Neuronal stem cell (in vitro differentiated cells): Measurements from ENCODE around the gene DLG5.

Experiments
- DNase-seq: peaks from one replicate; pipeline ENCODE4 v3.0.0-alpha.2; 2013; ENCODE audit warnings: low spot score
- H2AFZ ChIP-seq: one replicate; pipeline ENCODE4 v1.6.1; 2013; ENCODE audit warnings: mild to moderate bottlenecking, low read length, inconsistent platforms
- H2AK5ac ChIP-seq: 2 replicates; pipeline ENCODE4 v1.6.1; 2013; ENCODE audit warnings: low read depth, mild to moderate bottlenecking, inconsistent platforms, low read length, moderate library complexity, mixed read lengths
- H2BK120ac ChIP-seq: 2 replicates; pipeline ENCODE4 v1.6.1; 2013; ENCODE audit warnings: low read depth, mild to moderate bottlenecking, inconsistent platforms, low read length, moderate library complexity, mixed read lengths
- H2BK12ac ChIP-seq: one replicate; pipeline ENCODE4 v1.6.1; 2013; ENCODE audit warnings: low read length, inconsistent platforms
- H2BK15ac ChIP-seq: 2 replicates; pipeline ENCODE4 v1.6.1; 2013; ENCODE audit warnings: mild to moderate bottlenecking, low read length, inconsistent platforms, mixed read lengths
- H2BK5ac ChIP-seq: one replicate; pipeline ENCODE4 v1.6.1; 2013; ENCODE audit warnings: inconsistent platforms, mild to moderate bottlenecking, low read length, moderate library complexity
- H3K14ac ChIP-seq: one replicate; pipeline ENCODE4 v1.6.1; 2013; ENCODE audit warnings: low read length, inconsistent platforms
- H3K18ac ChIP-seq: 2 replicates; pipeline ENCODE4 v1.6.1; 2013; ENCODE audit warnings: low read length, inconsistent platforms
- H3K23ac ChIP-seq: 2 replicates; pipeline ENCODE4 v1.6.1; 2013; ENCODE audit warnings: low read depth, mild to moderate bottlenecking, mixed read lengths, low read length, inconsistent platforms; ENCODE audit not compliant: poor library complexity
- H3K27ac ChIP-seq: replicated peaks from 3 replicates; pipeline ENCODE4 v1.5.1; 2013; ENCODE audit warnings: low read length, inconsistent platforms
- H3K27me3 ChIP-seq, 3 experiments: 2 replicates each; pipeline ENCODE4 v1.6.1; 2013; ENCODE audit warnings: low read length in 3 of 3, mild to moderate bottlenecking in 2 of 3, inconsistent platforms in 1 of 3, low read depth in 1 of 3, mixed read lengths in 1 of 3, moderate library complexity in 1 of 3; ENCODE audit not compliant: control insufficient read depth in 3 of 3, insufficient read depth in 3 of 3
- H3K36me3 ChIP-seq, 2 donors: replicated peaks in 1 of 2; 2 replicates each; pipeline ENCODE4 v1.6.1; 2013; ENCODE audit warnings: low read length in 2 of 2; ENCODE audit not compliant: control insufficient read depth in 2 of 2, insufficient read depth in 2 of 2
- H3K4ac ChIP-seq: 2 replicates; pipeline ENCODE4 v1.6.1; 2013; ENCODE audit warnings: inconsistent platforms, mild to moderate bottlenecking, low read length, moderate library complexity
- H3K4me1 ChIP-seq, 2 donors: 1 replicate in 1 of 2; 2 replicates in 1 of 2; pipeline ENCODE4 v1.6.1; 2013; ENCODE audit warnings: low read length in 2 of 2, low read depth in 1 of 2; ENCODE audit not compliant: control insufficient read depth in 2 of 2, insufficient read depth in 1 of 2
- H3K4me2 ChIP-seq: one replicate; pipeline ENCODE4 v1.6.1; 2013; ENCODE audit warnings: mild to moderate bottlenecking, low read length, inconsistent platforms; ENCODE audit not compliant: insufficient read depth, poor library complexity, severe bottlenecking
- H3K4me3 ChIP-seq, 2 donors: 2 replicates each; pipeline ENCODE4 v1.5.1; 2013; ENCODE audit warnings: low read length in 2 of 2, mild to moderate bottlenecking in 2 of 2, inconsistent platforms in 1 of 2, moderate library complexity in 1 of 2
- H3K79me1 ChIP-seq: one replicate; pipeline ENCODE4 v1.6.1; 2013; ENCODE audit warnings: low read depth, mild to moderate bottlenecking, inconsistent platforms, low read length, moderate library complexity
- H3K9ac ChIP-seq: one replicate; pipeline ENCODE4 v1.6.1; 2013; ENCODE audit warnings: mild to moderate bottlenecking, low read depth, low read length, inconsistent platforms; ENCODE audit not compliant: poor library complexity
- H3K9me3 ChIP-seq, 2 donors: replicated peaks in 1 of 2; 2 replicates each; pipeline versions ENCODE3 to v1.6.1; 2013; ENCODE audit warnings: low read length in 2 of 2, mild to moderate bottlenecking in 2 of 2, inconsistent platforms in 1 of 2, low read depth in 1 of 2, mixed read lengths in 1 of 2, moderate library complexity in 1 of 2; ENCODE audit not compliant: control insufficient read depth in 2 of 2, insufficient read depth in 1 of 2
- H4K8ac ChIP-seq: one replicate; pipeline ENCODE4 v1.6.1; 2013; ENCODE audit warnings: low read depth, mild to moderate bottlenecking, inconsistent platforms, low read length, moderate library complexity
- H4K91ac ChIP-seq: one replicate; pipeline ENCODE4 v1.6.1; 2013; ENCODE audit warnings: low read length, low read depth, mild to moderate bottlenecking, inconsistent platforms; ENCODE audit not compliant: poor library complexity
- WGBS, 2 donors: extraction: QIAGEN DNeasy Blood & Tissue Kit; methylation state at CpG; one replicate each; pipeline ENCODE4 v1.1.7; 2013; ENCODE audit warnings: missing lambda C conversion rate in 2 of 2, mixed read lengths in 1 of 2; ENCODE audit not compliant: insufficient read length in 2 of 2, insufficient replicate concordance in 1 of 2; ENCODE audit errors: extremely low coverage in 2 of 2; 5-methylcytosine and 5-hydroxymethylcytosine counted together

DLG5 gene

GRCh38 chr10:77887631-77888355 lies 38.8 kb downstream of the DLG5 start:
- Histone ChIP-seq H4K8ac (no peak overlapping the region), H2BK5ac (no peak overlapping the region), H3K9me3 (no peaks in the 10 kb centered on the region), H3K4ac (no peak overlapping the region), H4K91ac (no peak overlapping the region), H3K27me3 (no peaks in the 10 kb centered on the region), H2BK120ac (no peak overlapping the region), H3K4me1 (peaks cover 42 to 58% of the 10 kb centered on the region in 2 donors), H2AK5ac (no peak overlapping the region), H3K18ac (peak overlapping the region; percentile 36), H3K4me3 (peak overlapping the region in 1 of 2 donors; percentile 34), H2BK15ac (no peak overlapping the region), H2BK12ac (no peak overlapping the region), H3K23ac (no peak overlapping the region), H2AFZ (peak overlapping the region; percentile 60), H3K14ac (no peak overlapping the region), H3K9ac (no peak overlapping the region), H3K4me2 (no peak overlapping the region), H3K27ac (peak overlapping the region; percentile 3), H3K36me3 (no peaks in the 10 kb centered on the region), H3K79me1 (peaks cover 3% of the 10 kb centered on the region)
- no CpG with 5 or more reads among the region's 11 CpGs for WGBS, 2 donors
- no peak for DNase-seq

GRCh38 chr10:77886795-77887355 lies 39.7 kb downstream of the DLG5 start:
- Histone ChIP-seq H3K4me1 (peaks cover 38 to 51% of the 10 kb centered on the region in 2 donors), H4K91ac (no peak overlapping the region), H3K9ac (no peak overlapping the region), H3K4me3 (no peak overlapping the region), H3K27me3 (no peaks in the 10 kb centered on the region), H3K9me3 (no peaks in the 10 kb centered on the region), H2BK12ac (no peak overlapping the region), H3K23ac (no peak overlapping the region), H2AFZ (no peak overlapping the region), H4K8ac (no peak overlapping the region), H2BK120ac (no peak overlapping the region), H3K4me2 (no peak overlapping the region), H3K14ac (no peak overlapping the region), H2BK15ac (no peak overlapping the region), H3K4ac (no peak overlapping the region), H2BK5ac (no peak overlapping the region), H3K79me1 (no peaks in the 10 kb centered on the region), H3K36me3 (no peaks in the 10 kb centered on the region), H2AK5ac (no peak overlapping the region), H3K18ac (no peak overlapping the region), H3K27ac (no peak overlapping the region)
- no CpG with 5 or more reads among the region's 4 CpGs for WGBS, 2 donors
- no peak for DNase-seq

GRCh38 chr10:77884181-77884580 lies 42.4 kb downstream of the DLG5 start:
- no peak overlapping the region for H3K14ac ChIP-seq
- H2BK12ac ChIP-seq: no peak overlapping the region
- H2AFZ ChIP-seq: no peak overlapping the region
- no peak overlapping the region for H3K23ac ChIP-seq
- H3K27me3 ChIP-seq: no peaks in the 10 kb centered on the region
- H4K8ac ChIP-seq: no peak overlapping the region
- H3K4me1 ChIP-seq: peaks cover 19 to 30% of the 10 kb centered on the region in 2 donors
- WGBS, 2 donors: no CpG with 5 or more reads among the region's 7 CpGs
- H4K91ac ChIP-seq: no peak overlapping the region
- H3K4me3 ChIP-seq: no peak overlapping the region
- H3K79me1 ChIP-seq: peaks cover 9% of the 10 kb centered on the region
- no peak overlapping the region for H2BK5ac ChIP-seq
- H3K4ac ChIP-seq: no peak overlapping the region
- no peak overlapping the region for H3K18ac ChIP-seq
- H2BK15ac ChIP-seq: no peak overlapping the region
- H3K4me2 ChIP-seq: no peak overlapping the region
- no peak overlapping the region for H3K9ac ChIP-seq
- no peak overlapping the region for H2AK5ac ChIP-seq
- peak overlapping the region; percentile 7 for H3K27ac ChIP-seq
- H2BK120ac ChIP-seq: no peak overlapping the region
- DNase-seq: no peak
- H3K9me3 ChIP-seq: no peaks in the 10 kb centered on the region
- peaks cover 0 to 1% of the 10 kb centered on the region in 2 donors for H3K36me3 ChIP-seq

GRCh38 chr10:77881636-77882035 lies 44.9 kb downstream of the DLG5 start:
- no peak overlapping the region for H3K4me3 ChIP-seq

More at GRCh38 chr10:77881636-77882035, 44.9 kb downstream of the DLG5 start:
- H2AFZ ChIP-seq: no peak overlapping the region
- no peak overlapping the region for H3K4me2 ChIP-seq
- H3K18ac ChIP-seq: no peak overlapping the region
- no peak overlapping the region for H2BK15ac ChIP-seq
- H4K91ac ChIP-seq: no peak overlapping the region
- H3K4me1 ChIP-seq: peaks cover 16 to 27% of the 10 kb centered on the region in 2 donors
- H3K9ac ChIP-seq: no peak overlapping the region
- H3K27me3 ChIP-seq: no peaks in the 10 kb centered on the region
- H2BK120ac ChIP-seq: no peak overlapping the region
- H2AK5ac ChIP-seq: no peak overlapping the region
- WGBS, 2 donors: no CpG with 5 or more reads among the region's 4 CpGs
- no peak overlapping the region for H2BK12ac ChIP-seq
- no peaks in the 10 kb centered on the region for H3K9me3 ChIP-seq
- peaks cover 9% of the 10 kb centered on the region for H3K79me1 ChIP-seq
- H3K36me3 ChIP-seq: peaks cover 0 to 1% of the 10 kb centered on the region in 2 donors
- no peak overlapping the region for H3K27ac ChIP-seq
- H2BK5ac ChIP-seq: no peak overlapping the region
- no peak for DNase-seq
- H3K4ac ChIP-seq: no peak overlapping the region
- H3K14ac ChIP-seq: no peak overlapping the region
- H3K23ac ChIP-seq: peak overlapping the region; percentile 46
- no peak overlapping the region for H4K8ac ChIP-seq
